Prostate gland (tissue), 2 donors: Measurements from ENCODE around the gene PRKX.

ENCODE experiments used
- CTCF ChIP-seq, 4 experiments: fragments of 200-600 bp in 2 of 4; fragments of 450-650 bp in 2 of 4; sonication (generic) in 2 of 4; IDR thresholded peaks; 1 replicate in 3 of 4; 2 replicates in 1 of 4; pipeline ENCODE4 v1.5.1; 2016 to 2019; ENCODE audit warnings: antibody characterized with exemption in 4 of 4, mild to moderate bottlenecking in 2 of 4, moderate library complexity in 2 of 4
- POLR2A ChIP-seq: fragments of 450-650 bp; IDR thresholded peaks from one replicate; pipeline ENCODE4 v1.6.1; 2016; ENCODE audit warnings: antibody characterized with exemption, mild to moderate bottlenecking
- POLR2AphosphoS5 ChIP-seq: sonication (generic); formaldehyde crosslinking; IDR thresholded peaks from one replicate; pipeline ENCODE4 v1.6.1; 2017; ENCODE audit warnings: antibody characterized with exemption

- no peak for TF ChIP-seq CTCF (IDR thresholded peaks at IDR 0.05)
- TF ChIP-seq POLR2A: no peak
- TF ChIP-seq POLR2AphosphoS5: no peak
Measured at GRCh38 chrX:3584415-3584996, 128.9 kb downstream of the PRKX start.
